Smooth muscle cell of trachea (primary cell): Measurements from ENCODE around the gene ARCN1. TPM values are rescaled to one million over a fixed set of nuclear protein-coding genes. Genes with fewer than 3 reads are reported as not detected.

ENCODE experiments used
- total RNA-seq: library from RNA; depleted of rRNA; stranded (reverse); fragments of >200 nt; gene quantifications from 2 replicates; pipeline ENCODE4 v1.2.1, GENCODE V29; 2014

ARCN1 gene
- 138 and 147 TPM in 2 replicates for total RNA-seq

DNA sequence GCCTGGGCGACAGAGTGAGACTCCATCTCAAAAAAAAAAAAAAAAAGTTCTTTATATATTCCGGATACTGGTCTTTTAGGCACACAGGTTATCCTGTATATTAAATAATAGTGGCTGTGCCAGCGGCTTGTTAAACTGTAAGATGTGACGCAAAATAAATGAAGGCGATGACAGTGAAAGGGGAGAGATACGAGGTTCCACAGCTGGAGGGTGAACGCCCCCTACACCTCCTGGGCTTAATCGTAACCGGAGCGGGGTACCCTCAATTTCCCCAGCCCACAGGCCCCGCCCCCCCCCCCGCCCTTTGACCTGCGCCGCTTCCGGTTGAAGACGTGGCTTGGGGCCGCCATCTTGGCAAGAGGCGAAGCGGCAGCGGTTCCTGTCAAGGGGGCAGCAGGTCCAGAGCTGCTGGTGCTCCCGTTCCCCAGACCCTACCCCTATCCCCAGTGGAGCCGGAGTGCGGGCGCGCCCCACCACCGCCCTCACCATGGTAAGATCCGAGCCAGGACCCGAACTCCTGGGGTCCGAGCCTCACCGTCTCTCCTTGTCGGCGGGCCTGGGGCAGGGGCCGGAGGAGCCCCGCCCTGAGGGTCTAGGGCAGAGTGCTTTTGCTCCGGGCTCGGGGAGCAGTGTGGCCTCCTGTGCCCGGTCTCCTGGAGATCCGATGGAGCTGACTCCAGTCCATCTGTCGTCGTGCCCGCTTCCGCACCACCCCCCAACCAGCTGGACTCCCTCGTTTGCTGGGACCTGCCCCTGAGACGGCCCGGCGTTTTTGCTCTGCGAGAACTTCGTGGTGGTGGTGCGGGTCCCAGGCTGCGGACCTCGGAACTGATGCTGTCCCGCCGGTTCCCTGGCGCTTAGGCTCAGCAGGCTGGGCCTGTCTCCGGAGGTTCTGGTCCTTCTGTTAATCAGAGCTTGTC, at the start of gene ARCN1:
Gene ARCN1 (plus strand): TSS at position 349 of the 920 bp plus-strand sequence. CDS start 139 bp downstream, at position 488.

DNA sequence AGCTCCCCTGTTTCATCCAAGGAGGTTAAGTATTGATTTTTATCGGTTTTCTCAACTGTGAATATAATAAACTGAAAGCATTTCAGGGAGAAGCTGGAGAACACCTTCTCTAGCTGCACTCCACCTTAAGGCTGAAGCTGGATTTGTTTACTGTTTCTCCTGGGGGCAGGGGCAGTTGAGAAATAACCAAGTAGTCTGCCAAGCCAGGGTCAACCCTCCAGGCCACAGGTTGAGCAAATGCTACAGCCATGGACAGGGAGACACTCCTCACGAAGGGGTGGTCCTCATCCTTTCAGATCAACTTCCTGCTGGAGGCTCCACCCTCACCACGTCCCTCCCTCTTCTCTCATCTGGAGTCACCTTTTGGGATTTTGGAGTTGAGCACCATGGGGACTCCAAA, 45.1 kb upstream of the ARCN1 start, which contains the start of gene TTC36:
Gene TTC36 (plus strand): TSS at position 366 of the 400 bp plus-strand sequence. CDS start 21 bp downstream, at position 387.

DNA sequence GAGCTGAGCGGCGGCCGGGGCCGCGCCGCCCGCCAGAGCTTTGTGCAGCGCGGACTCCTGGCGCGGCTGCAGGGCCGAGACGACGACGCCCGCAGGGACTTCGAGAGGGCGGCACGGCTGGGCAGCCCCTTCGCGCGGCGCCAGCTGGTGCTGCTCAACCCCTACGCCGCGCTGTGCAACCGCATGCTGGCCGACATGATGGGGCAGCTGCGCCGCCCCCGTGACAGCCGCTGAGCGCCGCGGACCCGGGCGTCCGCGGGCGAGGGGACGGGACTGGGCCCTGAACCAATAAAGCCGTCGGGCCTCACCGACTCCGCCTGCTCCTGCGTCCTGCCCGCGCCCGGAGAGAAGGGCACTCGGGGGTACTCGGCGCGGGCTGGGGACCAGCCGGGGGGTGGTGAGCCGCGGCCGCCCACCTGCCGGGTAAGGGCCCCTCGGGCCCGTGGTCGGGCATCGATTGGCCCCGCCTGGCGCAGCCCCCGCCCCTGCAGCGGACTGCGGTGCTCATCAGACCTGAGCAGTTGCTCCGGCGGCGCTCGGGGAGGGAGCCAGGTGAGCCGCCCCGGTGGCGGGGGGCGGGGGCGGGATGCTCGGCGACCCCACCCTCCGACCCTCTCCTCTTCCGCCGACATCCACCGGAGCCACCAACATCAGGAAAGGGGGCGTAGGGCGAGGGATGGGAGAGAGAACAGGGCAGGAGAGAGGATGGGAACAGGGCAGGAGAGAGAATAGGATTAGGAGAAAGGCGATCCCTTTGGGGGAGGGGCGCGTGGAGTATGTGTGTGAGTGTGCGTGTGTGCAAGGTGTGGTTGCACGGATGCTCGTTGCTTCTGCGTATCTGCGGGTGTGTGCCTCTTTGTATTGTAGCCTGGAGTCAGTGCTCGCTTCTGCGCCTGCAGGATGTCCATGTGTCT, 41.3 kb upstream of the ARCN1 start, which contains the start of gene TMEM25:
Gene TMEM25 (plus strand): TSS at position 510 of the 914 bp plus-strand sequence. CDS start 610 bp downstream, outside the sequence.

DNA sequence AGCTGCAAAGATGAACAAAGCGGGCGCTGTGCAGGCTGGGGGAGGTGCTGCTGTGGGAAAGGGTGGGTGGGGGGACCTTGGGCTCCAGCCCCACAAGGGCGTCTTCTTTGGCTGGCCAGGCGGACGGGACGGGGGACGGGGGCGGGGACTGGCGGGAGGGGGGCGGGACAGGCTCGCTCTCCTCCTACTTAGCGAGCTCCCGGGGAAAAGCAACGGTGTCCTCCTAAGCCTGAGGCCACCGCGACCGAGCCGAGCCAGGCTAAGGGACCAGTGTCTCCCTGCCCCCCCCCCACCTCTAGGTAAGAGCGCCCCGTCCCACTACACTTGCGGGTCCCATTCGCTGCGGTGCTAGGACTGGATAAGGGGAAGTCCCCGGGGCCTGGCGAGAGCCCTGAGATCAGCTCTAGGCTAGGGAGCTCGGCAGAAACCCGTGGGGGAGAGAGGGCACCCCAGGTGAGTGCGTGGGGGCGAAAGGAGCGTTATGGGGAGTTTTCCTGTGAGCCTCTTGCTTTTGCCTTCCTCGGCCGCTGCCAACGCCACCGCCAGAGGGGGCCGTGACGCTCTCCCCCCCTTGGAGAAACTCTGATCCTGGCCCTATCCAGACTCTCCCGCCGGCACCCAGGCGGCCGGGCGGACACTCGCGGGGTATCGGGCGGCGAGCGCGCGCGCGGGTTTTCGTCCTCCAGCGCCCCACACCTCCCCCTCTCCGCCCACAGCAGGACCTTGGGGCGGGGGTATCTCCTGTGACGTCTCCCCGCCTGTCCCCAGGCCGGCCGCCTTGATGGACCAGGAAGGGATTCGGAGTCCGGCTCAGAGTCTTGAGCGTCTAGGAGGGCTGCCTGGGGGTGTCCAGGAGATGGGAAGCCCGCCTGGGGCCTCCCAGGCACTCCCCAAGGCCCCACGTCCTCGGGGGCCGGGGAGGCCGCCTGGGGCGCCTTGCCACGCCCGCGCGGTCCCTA, 35.5 kb downstream of the ARCN1 start, which contains the start of gene PHLDB1:
Gene PHLDB1 (plus strand): TSS at position 215 of the 959 bp plus-strand sequence. CDS start 6,222 bp downstream, outside the sequence.

Other genes starting within 250 kb of the ARCN1 start
- gene CD3D, start 229.7 kb upstream of the ARCN1 start, total RNA-seq = not detected in 2 replicates
- gene CD3G, start 228.1 kb upstream of the ARCN1 start, total RNA-seq = not detected in 2 replicates
- 47.6 and 48.0 TPM in 2 replicates for gene UBE4A, start 212.8 kb upstream of the ARCN1 start, total RNA-seq
- 21.0 and 34.8 TPM in 2 replicates for gene ATP5MG, start 170.8 kb upstream of the ARCN1 start, total RNA-seq
- gene KMT2A, start 135.9 kb upstream of the ARCN1 start, total RNA-seq = 30.3 and 48.0 TPM in 2 replicates
- gene TTC36, start 44.9 kb upstream of the ARCN1 start, total RNA-seq = 0.15 and 1.3 TPM in 2 replicates
- 8.6 and 22.7 TPM in 2 replicates for gene TMEM25, start 41.2 kb upstream of the ARCN1 start, total RNA-seq
- gene IFT46, start 6.5 kb upstream of the ARCN1 start, total RNA-seq = 33.6 and 36.8 TPM in 2 replicates
- gene PHLDB1, start 35.2 kb downstream of the ARCN1 start, total RNA-seq = 77.2 and 103 TPM in 2 replicates
- not detected in 2 replicates for gene TREH, start 107.2 kb downstream of the ARCN1 start, total RNA-seq
- 131 and 157 TPM in 2 replicates for gene DDX6, start 218.8 kb downstream of the ARCN1 start, total RNA-seq